GDM1 (cell line): ENCODE measurements around the gene CLCN5.
A peak's percentile ranks its signal among the peaks of the same experiment; 100 is the strongest.

ENCODE experiments used
- DNase-seq: peaks from one replicate; lab custom pipeline; 2025; lab: John Stamatoyannopoulos, UW

CLCN5 gene

DNA sequence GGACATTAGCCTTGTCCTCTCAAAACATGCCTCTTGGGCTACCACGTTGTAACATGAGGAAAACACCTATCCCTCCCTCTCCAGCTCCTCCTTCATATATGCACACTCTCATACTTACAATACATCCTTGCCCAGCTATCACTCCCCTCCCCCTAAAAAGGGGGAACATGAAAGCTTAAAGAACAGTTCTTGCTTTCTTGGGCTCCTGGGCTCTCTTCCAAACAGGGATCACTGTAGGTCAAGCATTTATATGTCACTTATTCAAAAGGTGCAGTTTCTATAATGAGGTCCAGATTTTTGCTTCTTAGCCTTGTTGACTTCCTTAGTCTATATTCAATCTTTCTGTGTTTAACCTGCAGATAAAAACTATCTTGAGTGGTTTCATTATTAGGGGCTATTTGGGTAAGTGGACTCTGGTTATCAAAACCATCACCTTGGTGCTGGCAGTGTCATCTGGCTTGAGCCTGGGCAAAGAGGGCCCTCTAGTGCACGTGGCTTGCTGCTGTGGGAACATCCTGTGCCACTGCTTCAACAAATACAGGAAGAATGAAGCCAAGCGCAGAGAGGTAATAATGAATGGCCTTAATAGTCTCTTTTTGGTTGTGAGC lies 159.0 kb downstream of the CLCN5 start:
- no peak for DNase-seq

DNA sequence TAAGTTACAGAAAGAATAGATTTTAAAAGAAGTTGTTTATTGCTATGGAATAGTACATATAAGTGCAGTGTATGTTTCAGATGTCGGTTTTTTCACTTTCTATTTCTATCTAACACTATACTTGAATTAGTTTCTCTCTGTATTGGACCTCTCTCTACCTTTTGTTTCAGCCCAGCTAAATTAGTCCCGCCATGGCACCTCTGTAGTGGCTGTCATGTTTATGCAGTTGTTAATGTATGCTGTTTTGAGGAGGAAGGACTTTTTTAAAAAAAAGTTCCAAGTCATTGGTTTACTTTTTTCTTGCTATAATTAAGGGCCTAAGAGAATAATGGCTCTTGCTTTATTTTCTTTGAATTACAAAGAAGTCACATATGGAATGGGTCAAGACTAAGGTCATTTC lies 160.3 kb downstream of the CLCN5 start:
- DNase-seq, result no peak

DNA sequence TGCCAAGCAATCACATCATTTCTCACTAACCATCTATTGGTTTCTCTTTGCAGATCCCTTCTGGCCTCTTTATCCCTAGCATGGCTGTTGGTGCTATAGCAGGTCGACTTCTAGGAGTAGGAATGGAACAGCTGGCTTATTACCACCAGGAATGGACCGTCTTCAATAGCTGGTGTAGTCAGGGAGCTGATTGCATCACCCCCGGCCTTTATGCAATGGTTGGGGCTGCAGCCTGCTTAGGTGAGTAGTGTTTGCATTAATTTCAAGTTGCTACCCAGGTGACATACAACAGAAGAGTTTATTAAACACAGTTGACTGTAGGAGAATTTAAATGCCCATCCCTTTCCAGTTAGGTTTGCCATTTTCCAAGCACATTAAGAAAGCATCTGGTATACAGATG lies 166.2 kb downstream of the CLCN5 start:
- DNase-seq, result no peak

DNA sequence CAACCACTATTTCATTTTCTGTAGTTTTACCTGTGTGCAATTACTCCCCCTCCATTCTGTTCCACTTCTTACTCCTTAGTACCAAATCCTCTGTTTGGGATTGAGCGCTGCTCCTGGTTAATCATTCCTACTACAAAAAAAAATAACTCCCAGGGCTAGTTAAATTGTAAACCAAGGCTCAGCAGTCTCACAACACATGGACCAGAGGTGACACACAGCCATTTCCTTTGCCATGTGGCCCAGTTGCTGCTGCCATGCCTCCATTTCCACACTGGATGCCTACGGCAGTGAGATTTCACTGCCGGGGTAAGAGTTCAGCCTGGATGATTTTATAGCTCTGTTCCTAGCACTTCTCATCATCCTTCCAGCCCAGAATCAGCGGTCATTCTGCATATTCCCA lies 171.2 kb downstream of the CLCN5 start:
- no peak for DNase-seq

GRCh38 chrX:50097071-50097470 lies 174.7 kb downstream of the CLCN5 start:
- no peak for DNase-seq

DNA sequence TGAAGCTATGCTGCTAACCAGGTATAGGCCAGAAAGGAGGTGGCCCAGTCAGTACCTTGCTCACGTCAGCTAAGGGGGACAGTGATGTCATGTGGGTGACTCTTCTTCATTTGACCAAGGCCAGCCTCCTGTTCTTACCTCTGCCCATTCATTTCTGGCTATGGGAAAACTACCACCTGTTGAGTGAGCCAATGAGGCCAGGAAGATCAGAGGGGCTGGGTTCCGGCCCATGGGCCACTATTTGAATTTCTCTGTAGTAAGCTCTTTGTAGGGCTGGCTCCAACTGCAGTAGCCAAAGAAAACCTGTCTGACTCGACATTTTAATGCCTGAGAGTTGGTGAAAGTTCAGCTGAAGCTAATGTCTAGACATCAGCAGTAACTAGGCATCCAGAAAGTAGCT lies 175.8 kb downstream of the CLCN5 start:
- no peak for DNase-seq

DNA sequence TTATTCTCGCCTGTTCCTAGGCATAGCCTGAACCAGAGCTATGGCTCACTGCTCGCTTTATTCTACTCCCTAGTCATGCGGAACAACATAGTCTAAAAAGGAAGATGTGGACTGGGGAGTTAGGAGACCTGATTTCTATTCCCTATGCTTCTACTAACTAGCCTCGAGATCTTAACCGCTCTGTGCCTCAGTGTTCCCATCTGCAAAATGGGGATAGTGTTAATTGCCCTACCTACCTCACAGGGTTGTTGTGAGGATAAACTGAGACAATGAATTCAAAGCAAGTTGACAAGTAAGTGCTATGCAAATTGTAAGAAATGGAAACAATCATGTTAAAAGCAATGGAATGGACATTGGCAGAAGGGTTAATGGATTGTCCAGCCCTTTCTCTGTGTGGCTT lies 176.4 kb downstream of the CLCN5 start:
- DNase-seq, result no peak

GRCh38 chrX:50099331-50099730 lies 176.9 kb downstream of the CLCN5 start:
- DNase-seq, result no peak

- peak; percentile 30 for DNase-seq
Measured at GRCh38 chrX:50100188-50100587, 177.8 kb downstream of the CLCN5 start.

- DNase-seq, result no peak
Measured at GRCh38 chrX:50103176-50103575, 180.8 kb downstream of the CLCN5 start.

DNA sequence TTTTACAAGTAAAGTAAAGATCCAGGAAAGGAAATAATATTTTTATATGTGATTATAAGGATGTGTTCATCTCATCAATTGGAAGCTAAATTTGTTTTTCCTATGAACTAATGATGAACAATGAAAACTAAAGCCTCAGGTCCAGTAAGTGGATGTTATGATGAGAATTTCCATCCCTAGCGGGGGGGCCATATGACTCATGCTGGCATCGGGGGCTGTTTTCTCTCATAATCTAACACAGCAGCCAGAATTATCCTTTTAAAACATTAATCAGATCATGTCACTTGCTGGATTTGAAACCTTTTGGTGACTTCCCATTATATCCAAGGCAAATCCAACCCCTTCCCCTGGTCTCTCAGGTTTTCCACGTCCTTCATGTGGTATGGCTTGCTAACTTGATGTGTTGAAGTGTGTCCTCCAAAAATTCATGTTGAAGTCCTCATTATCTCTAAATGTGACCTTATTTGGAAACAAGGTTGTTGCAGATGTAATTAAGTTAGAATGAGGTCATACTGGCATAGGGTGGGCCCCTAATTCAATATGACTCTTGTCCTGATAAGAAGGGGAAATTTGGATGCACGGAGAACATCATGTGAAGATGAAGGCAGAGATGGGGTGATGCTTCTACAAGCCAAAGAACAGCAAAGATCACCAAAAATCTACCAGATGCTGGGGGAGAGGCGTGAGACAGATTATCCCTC lies 181.6 kb downstream of the CLCN5 start:
- DNase-seq, result no peak

DNA sequence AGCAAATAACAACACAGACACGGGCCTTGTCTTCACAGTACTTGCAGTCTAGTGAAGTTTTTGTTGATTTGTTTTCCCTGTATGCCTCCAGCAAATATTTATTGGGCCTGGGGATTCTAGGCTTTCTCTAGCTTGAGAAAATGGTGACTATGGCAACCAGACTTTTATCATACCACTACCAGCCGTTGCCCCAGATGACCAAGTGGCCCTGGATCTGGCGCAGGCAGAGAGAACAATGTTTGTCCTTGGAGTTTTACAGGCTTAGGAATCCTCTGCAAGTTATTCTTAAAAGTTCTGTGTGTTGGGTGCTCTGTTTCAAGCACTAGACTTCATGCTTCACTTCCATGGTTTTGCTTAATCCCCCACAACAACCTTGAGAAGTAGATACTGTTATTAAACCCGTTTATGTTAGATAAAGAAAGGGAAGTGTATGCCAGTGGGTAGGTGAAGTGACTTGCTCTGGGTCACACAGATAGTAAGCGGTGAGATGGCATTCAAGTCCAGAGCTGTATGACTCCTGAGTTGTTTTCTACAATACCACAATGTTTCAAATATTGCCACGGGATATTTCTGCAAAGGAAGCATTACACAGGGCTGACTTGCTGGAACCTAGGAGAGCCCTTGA lies 183.8 kb downstream of the CLCN5 start:
- no peak for DNase-seq

DNA sequence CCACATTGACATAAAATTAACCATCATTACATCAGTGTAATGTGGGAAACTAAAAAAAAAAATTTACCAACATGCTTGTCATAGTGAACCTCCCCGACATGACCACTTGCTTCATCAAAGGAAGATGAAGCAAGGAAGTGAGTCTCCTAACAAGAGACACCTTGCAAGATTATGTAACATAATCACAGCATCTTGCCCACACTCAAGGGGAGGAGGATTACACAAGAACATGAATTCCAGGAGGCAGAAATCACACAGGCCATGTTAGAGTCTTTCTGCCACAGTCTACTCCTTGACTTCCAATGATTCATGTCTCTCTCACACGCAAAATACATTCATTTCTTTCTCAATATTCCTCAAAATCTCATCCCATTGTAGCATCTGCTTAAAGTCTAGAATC lies 185.1 kb downstream of the CLCN5 start:
- DNase-seq, result no peak

DNA sequence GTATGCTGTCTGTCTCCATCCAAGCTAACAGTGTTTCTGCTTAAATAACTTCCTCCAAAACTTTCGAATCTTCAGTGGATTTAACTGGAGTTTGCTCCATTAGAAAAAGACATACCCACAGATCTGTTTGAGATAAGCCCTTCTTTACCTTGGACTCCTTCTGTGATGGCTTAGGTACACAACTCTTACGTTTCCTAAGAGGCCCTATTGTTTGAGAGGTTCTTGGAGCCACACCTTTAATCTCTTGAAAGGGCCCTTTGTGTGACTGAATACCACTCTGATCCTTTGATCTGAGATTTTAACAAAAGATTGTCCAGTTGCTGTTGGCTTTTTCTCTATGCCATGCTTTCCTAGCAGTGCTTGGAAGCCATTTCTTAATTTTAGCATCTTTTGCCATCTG lies 185.9 kb downstream of the CLCN5 start:
- no peak for DNase-seq

GRCh38 chrX:50111742-50112141 lies 189.3 kb downstream of the CLCN5 start:
- DNase-seq, result no peak

DNA sequence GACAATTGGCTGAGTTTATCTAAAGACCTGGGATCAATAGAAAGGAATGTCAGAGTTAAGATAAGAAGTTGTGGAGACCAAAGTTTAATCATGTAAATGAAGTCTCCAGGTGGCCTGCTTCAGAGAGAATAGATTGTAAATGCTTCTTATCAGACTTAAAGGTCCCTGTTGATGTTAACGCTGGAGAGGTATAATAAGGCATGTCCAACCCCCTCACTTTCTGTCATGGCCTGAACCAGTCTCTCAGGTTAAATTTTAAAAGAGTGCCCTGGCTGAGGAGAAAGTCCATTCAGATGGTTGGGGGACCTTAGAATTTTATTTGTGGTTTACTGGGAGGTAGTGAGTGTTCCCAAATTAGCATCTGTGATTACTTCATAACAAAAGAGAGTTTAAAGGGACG lies 191.7 kb downstream of the CLCN5 start:
- DNase-seq, result no peak

DNA sequence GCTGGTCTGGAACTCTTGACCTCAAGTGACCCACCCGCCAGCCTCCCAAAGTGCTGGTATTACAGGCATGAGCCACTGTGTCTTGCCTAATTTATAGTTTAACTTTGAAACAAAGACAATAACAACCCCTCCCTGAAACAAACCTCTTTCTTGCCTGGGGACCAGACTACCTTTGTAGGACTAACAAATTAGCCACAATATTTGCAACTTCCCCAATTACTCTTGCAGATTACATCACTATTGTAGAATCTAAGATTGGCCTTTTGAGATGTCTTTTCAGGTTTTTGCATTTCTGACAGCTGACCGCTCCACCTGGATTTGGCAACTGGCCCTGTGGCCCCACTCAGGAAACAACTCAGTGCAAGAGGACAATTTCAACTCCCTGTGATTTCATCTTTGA lies 193.6 kb downstream of the CLCN5 start:
- no peak for DNase-seq

DNA sequence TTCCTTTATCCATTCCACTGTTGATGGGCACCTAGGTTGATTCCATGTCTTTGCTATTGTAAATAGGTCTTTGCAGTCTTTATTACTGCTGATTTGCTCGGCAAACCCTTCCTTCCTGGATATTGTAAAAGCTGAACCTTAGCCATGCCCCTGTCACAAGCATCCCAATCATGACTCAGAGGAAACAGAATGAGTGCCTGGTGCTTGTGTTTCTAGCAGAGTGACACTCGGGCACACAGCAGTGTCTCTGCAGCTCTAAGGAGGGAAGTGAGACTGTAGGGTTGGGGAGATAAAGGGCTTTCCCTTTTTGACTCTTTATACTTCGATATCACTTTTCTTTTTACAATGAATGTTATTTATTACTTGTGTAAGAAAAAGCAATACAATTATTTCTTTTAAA lies 195.1 kb downstream of the CLCN5 start:
- DNase-seq, result peak; percentile 65

DNA sequence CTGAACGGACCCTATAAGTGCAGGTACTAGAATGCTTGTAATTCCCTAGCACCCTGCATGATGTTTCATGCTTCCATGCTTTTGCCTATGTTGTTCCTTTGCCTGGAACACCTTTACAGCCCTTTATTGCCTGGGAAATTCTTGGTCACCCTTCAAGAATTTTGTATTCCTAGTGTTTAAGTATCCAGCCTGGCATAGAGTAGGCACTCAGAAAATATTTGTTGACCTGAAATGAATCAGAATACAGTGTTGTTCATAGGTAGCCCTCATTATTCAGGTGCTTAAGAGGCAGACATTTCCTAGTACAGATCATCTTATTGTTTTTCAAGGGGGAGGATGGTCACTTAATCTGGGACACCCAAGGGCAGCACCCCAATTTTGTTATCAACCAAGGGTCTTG lies 203.1 kb downstream of the CLCN5 start:
- DNase-seq, result no peak

- no peak for DNase-seq
Measured at GRCh38 chrX:50147972-50148371, 225.6 kb downstream of the CLCN5 start.
